Kidney (tissue), 14 donors: ENCODE results near the gene BEAN1. TPM values are rescaled to one million over a fixed set of nuclear protein-coding genes. Genes with fewer than 3 reads are reported as not detected.
A peak's percentile ranks its signal among the peaks of the same experiment; 100 is the strongest.

Source experiments
- DNase-seq, 5 donors: peaks; one replicate each; pipeline ENCODE4 v3.0.0-alpha.2; 2013 to 2020
- FAIRE-seq: peaks from 2 replicates; lab custom pipeline; 2012; peaks lifted over from hg19 to GRCh38; lab: Jason Lieb, UNC
- H3K27ac ChIP-seq, 2 donors: one replicate each; pipeline ENCODE4 v1.7.0; 2013; ENCODE audit warnings: low read depth in 2 of 2, low read length in 2 of 2, inconsistent platforms in 1 of 2
- H3K27me3 ChIP-seq: one replicate; pipeline ENCODE4 v1.7.1; 2013; ENCODE audit warnings: low read length, inconsistent platforms; ENCODE audit not compliant: control insufficient read depth, insufficient read depth
- H3K36me3 ChIP-seq, 3 donors: one replicate each; pipeline versions ENCODE4 v1.7.0 to v1.7.1; 2013; ENCODE audit warnings: low read length in 3 of 3, control low read depth in 1 of 3, inconsistent platforms in 1 of 3; ENCODE audit not compliant: insufficient read depth in 3 of 3, control insufficient read depth in 2 of 3
- H3K4me1 ChIP-seq, 3 donors: one replicate each; pipeline versions ENCODE4 v1.7.0 to v1.7.1; 2013; ENCODE audit warnings: low read length in 3 of 3, inconsistent platforms in 1 of 3, low read depth in 1 of 3; ENCODE audit not compliant: control insufficient read depth in 2 of 3, insufficient read depth in 2 of 3
- H3K4me3 ChIP-seq, 3 donors: one replicate each; pipeline versions ENCODE4 v1.7.0 to v1.8.1; 2013; ENCODE audit warnings: low read length in 3 of 3, control low read depth in 1 of 3, inconsistent platforms in 1 of 3
- H3K9ac ChIP-seq, 3 donors: one replicate each; pipeline versions ENCODE4 v1.7.0 to v1.7.1; 2013; ENCODE audit warnings: low read length in 3 of 3, control low read depth in 1 of 3, inconsistent platforms in 1 of 3
- H3K9me3 ChIP-seq, 3 donors: one replicate each; pipeline versions ENCODE4 v1.7.0 to v1.7.1; 2013; ENCODE audit warnings: low read length in 3 of 3, control low read depth in 1 of 3, inconsistent platforms in 1 of 3; ENCODE audit not compliant: control insufficient read depth in 2 of 3, insufficient read depth in 1 of 3
- CTCF ChIP-seq: IDR thresholded peaks from 3 replicates; pipeline ENCODE4 v1.5.1; 2012; ENCODE audit warnings: mild to moderate bottlenecking, moderate library complexity, borderline replicate concordance; ENCODE audit not compliant: insufficient read depth; ENCODE audit errors: extremely low read depth
- intact Hi-C: fragments of 100-400 bp; cut with DNase I; formaldehyde crosslinking; loops from one replicate; pipeline ENCODE4 v1.11.1; 2022
- polyA plus RNA-seq: library from polyadenylated mRNA; stranded (reverse); fragments of 350-450 nt; fragmentation: Illumina TruSeq; extraction: RNeasy Lipid Tissue Mini Kit (QIAGEN cat#74804); gene quantifications from one replicate; pipeline ENCODE4 v1.2.3, GENCODE V29; 2014; ENCODE audit warnings: low read depth, low replicate concordance; ENCODE audit not compliant: insufficient read depth
- total RNA-seq: library from RNA; stranded (reverse); fragmentation: NEBNext Ultra II Directional; extraction: Animal tissue kit (Norgen Biotek cat#: 25700); gene quantifications from one replicate; pipeline ENCODE4 v1.2.1, GENCODE V29; 2021
- donor health status: control.
- donor health status: control.
- donor health status: control.
- donor health status: control.
- donor health status: control.
- donor health status: DM: yes; HTN: yes; CAD: no.
- donor health status: Normal renal cell carcinoma (clear cell type).

BEAN1 gene
- total and polyA plus RNA-seq, 2 donors from 2014 or later: 0.47 to 2.4 TPM

- intact Hi-C loops: no loop called here
- DNase-seq (peak in 2 of 5 donors; percentile 22 to 36), FAIRE-seq (peak; percentile 66)
- peak overlapping the region; percentile 58 to 78 for H3K27ac ChIP-seq
- TF ChIP-seq CTCF: no peak
- no peak overlapping the region for H3K4me3 ChIP-seq
- H3K9ac ChIP-seq: peak overlapping the region in 1 of 3 donors; percentile 51
- no peaks in the 10 kb centered on the region for H3K9me3 ChIP-seq
- H3K4me1 ChIP-seq: peaks cover 0 to 41% (median 36%) of the 10 kb centered on the region in 3 donors
- H3K27me3 ChIP-seq: no peaks in the 10 kb centered on the region
- H3K36me3 ChIP-seq: peaks cover 0 to 3% (median 2%) of the 10 kb centered on the region in 3 donors
These were observed 81.3 kb downstream of the BEAN1 start for GRCh38 chr16:66508248-66508913.

GRCh38 chr16:66508914-66509496 is 81.9 kb downstream of the BEAN1 start:
- Histone ChIP-seq H3K4me3 (no peak overlapping the region), H3K4me1 (peaks cover 0 to 45% (median 38%) of the 10 kb centered on the region in 3 donors), H3K9ac (peak overlapping the region in 1 of 3 donors; percentile 51), H3K36me3 (peaks cover 0 to 3% (median 2%) of the 10 kb centered on the region in 3 donors), H3K9me3 (no peaks in the 10 kb centered on the region), H3K27me3 (no peaks in the 10 kb centered on the region), H3K27ac (peak overlapping the region; percentile 58 to 78)
- TF ChIP-seq CTCF: no peak
- intact Hi-C loops: no loop called here
- DNase-seq (peak in 1 of 5 donors; percentile 66), FAIRE-seq (no peak)

- peaks cover 0 to 3% (median 2%) of the 10 kb centered on the region in 3 donors for H3K36me3 ChIP-seq
- H3K9ac ChIP-seq: peak overlapping the region in 1 of 3 donors; percentile 15
- H3K4me3 ChIP-seq: no peak overlapping the region
- no peak for TF ChIP-seq CTCF
- FAIRE-seq: no peak
- H3K9me3 ChIP-seq: no peaks in the 10 kb centered on the region
- peaks cover 0 to 45% (median 38%) of the 10 kb centered on the region in 3 donors for H3K4me1 ChIP-seq
- no peaks in the 10 kb centered on the region for H3K27me3 ChIP-seq
- H3K27ac ChIP-seq: peak overlapping the region; percentile 13 to 17
- intact Hi-C loops: no loop called here
- DNase-seq: peak in 1 of 5 donors; percentile 61
These were observed 82.5 kb downstream of the BEAN1 start for GRCh38 chr16:66509576-66509975.
